ENCODE measurements around the gene FNDC3A. TPM values are rescaled to one million over a fixed set of nuclear protein-coding genes. Genes with fewer than 3 reads are reported as not detected.

FNDC3A gene
- polyA plus RNA-seq, 1 experiment = 82.1 TPM

DNA sequence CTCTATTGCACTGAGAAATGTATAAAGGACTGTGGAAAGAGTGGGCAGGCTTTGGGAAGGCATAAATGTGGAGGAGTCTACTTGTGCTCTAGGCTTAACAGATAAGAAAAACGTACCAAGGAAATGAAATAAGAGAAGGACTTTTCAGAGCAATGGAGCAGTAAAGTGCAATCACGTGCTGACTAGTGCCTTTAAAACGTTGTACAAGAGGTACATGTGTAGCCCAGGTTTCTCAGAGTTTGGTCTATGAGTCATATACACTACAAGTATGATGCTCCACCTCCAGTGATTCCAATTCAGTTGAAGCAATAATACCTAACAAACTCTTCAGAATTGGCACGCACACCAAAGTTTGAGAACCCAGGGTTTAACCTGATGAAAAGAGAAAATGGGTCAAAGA is 13.4 kb upstream of the FNDC3A start:
- H3K27ac ChIP-seq (ENCODE audit: low read depth, low read length) = no peak overlapping the region
- H3K9me3 ChIP-seq (ENCODE audit: control insufficient read depth, insufficient read depth, low read length) = no peaks in the 10 kb centered on the region; the same call in 1 of the 2 replicates
- ChIA-PET CTCF (no interaction called here), POLR2A (no interaction called here)
- TF ChIP-seq, protein P1, sequence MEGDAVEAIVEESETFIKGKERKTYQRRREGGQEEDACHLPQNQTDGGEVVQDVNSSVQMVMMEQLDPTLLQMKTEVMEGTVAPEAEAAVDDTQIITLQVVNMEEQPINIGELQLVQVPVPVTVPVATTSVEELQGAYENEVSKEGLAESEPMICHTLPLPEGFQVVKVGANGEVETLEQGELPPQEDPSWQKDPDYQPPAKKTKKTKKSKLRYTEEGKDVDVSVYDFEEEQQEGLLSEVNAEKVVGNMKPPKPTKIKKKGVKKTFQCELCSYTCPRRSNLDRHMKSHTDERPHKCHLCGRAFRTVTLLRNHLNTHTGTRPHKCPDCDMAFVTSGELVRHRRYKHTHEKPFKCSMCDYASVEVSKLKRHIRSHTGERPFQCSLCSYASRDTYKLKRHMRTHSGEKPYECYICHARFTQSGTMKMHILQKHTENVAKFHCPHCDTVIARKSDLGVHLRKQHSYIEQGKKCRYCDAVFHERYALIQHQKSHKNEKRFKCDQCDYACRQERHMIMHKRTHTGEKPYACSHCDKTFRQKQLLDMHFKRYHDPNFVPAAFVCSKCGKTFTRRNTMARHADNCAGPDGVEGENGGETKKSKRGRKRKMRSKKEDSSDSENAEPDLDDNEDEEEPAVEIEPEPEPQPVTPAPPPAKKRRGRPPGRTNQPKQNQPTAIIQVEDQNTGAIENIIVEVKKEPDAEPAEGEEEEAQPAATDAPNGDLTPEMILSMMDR (IDR thresholded peaks at IDR 0.05; ENCODE audit: low read depth, low read length) = no peak
- no peaks in the 10 kb centered on the region for H3K27me3 ChIP-seq (ENCODE audit: control insufficient read depth, insufficient read depth, low read length)
- H3K4me3 ChIP-seq (ENCODE audit: low read depth, low read length) = no peak overlapping the region
- no peak for DNase-seq (ENCODE audit: low read depth, low spot score)

DNA sequence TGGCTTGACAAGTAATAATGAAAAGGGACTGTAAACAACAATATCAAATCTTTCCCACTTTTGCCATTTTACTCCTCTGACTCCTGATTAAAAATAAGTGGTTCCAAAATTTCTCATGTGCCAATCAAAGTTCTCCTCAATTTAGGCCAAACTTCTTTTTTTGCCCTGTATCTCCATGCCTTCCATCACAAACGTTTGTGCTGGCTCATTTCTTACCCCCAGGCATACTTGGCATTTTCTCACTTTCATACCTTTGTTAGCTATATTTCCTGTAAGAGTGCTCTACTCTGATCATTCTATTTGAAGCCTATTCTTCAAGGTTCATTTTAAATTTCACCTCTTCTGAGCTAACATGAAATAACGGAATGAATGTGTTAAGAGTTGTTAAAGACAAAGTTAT is 10.0 kb upstream of the FNDC3A start:
- TF ChIP-seq, protein P1 (IDR thresholded peaks at IDR 0.05; ENCODE audit: low read depth, low read length) = no peak
- no peaks in the 10 kb centered on the region for H3K9me3 ChIP-seq (ENCODE audit: control insufficient read depth, insufficient read depth, low read length)
- no peaks in the 10 kb centered on the region for H3K27me3 ChIP-seq (ENCODE audit: control insufficient read depth, insufficient read depth, low read length)
- DNase-seq (ENCODE audit: low read depth, low spot score) = no peak
- no peak overlapping the region for H3K27ac ChIP-seq (ENCODE audit: low read depth, low read length)
- CTCF ChIA-PET = interaction anchor here (1.7 kb wide), 1 partner anchor 10 kb away, joined by 4 read pairs; the partner anchor contains the start of gene FNDC3A
- no peak overlapping the region for H3K4me3 ChIP-seq (ENCODE audit: low read depth, low read length)
- POLR2A ChIA-PET = no interaction called here

DNA sequence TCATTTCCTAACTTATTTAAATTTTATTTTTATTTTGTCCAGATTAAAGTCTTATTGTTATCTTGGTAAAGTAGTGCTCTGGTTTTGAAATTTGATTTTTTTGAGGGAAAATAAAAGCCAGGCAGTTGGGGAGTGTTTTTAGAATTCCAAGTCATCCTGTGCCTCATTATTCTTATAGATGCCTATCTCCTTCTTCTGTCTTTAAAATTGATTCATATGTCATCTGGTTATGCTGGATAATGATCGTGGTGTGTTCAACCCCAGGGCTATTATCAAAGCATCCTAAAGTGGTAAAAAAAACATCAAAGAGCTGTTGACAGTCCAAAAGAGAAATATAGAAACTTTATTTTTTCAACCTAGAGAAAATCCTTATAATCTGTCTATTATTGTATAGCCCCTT is 6.0 kb upstream of the FNDC3A start:
- TF ChIP-seq, protein P1 (IDR thresholded peaks at IDR 0.05; ENCODE audit: low read depth, low read length) = no peak
- Histone ChIP-seq H3K9me3 (ENCODE audit: control insufficient read depth, insufficient read depth, low read length) (peaks cover 7% of the 10 kb centered on the region; the same call in 1 of the 2 replicates), H3K27me3 (ENCODE audit: control insufficient read depth, insufficient read depth, low read length) (no peaks in the 10 kb centered on the region), H3K27ac (ENCODE audit: low read depth, low read length) (no peak overlapping the region), H3K4me3 (ENCODE audit: low read depth, low read length) (no peak overlapping the region)
- POLR2A ChIA-PET = no interaction called here
- CTCF ChIA-PET = no interaction called here
- no peak for DNase-seq (ENCODE audit: low read depth, low spot score)

DNA sequence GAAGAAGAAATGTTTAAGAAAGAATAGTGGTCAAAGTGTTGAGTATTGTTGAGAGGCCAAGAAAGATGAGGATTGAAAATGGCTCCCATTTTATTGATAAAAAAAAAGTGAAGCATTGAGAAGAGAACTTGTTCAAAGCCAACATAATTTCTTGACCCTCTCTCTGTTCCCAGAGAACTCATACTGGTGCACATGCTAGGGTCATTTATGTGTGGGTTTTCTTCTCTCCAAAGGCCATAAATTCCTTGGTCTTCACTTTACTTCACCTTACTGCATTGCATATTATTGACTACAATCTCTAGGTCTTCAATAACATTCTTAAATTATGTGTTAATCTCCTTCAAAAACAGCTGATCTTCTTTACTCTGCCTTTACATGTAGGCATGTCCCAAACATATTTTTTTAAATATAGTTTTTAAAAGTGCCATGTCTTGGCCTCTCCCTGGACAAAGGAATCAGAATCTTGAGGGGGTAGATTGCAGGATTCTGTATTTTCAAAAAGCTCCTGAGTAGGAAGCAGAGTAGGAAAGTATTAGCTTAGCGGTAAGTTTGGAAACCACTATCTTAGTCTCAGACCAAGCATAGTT is 1.8 kb upstream of the FNDC3A start:
- TF ChIP-seq, protein P1 (IDR thresholded peaks at IDR 0.05; ENCODE audit: low read depth, low read length) = no peak
- H3K9me3 ChIP-seq (ENCODE audit: control insufficient read depth, insufficient read depth, low read length) = peaks cover 7% of the 10 kb centered on the region; the same call in 1 of the 2 replicates
- ChIA-PET POLR2A (no interaction called here), CTCF (no interaction called here)
- no peak overlapping the region for H3K27ac ChIP-seq (ENCODE audit: low read depth, low read length)
- no peak overlapping the region for H3K4me3 ChIP-seq (ENCODE audit: low read depth, low read length)
- no peak for DNase-seq (ENCODE audit: low read depth, low spot score)
- H3K27me3 ChIP-seq (ENCODE audit: control insufficient read depth, insufficient read depth, low read length) = no peaks in the 10 kb centered on the region

DNA sequence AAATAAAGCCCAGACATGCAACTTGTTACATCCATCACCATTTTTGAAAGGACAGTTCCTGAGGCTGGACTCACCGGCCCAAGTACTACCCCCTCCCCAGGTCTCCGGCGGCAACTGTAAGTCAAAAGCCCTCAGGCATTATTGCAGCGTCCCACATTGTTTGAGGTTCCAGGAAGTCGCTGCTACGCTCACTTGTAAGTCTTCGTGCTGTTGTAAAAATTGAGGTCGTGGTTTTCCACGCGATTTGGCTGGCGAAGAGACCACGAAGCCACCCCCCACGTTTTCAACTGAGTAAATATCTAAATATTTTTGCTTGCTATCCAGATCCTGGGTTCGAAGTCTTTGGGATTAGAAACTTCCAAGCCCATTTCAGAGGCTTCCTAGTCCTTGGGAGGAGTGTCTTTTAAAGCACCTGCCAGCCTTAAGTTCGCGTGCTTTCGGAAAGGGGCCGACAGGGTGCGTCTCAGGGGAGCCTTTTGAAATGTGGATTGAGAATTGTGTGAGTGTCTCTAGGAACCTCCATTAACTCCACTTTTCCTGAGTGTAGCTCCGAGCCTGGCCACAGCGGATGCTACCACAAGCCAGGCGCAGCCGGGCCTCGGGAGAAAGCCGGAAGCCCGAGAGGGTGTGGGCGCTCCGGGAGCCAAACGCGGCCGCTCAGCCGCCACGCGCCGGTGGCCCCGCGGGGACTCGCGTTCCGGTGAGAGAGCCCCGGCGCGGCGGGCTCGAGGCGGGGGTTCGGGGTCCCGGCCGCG is 434 bp upstream of the FNDC3A start:
- Histone ChIP-seq H3K27ac (ENCODE audit: low read depth, low read length) (peak overlapping the region; percentile 92), H3K9me3 (ENCODE audit: control insufficient read depth, insufficient read depth, low read length) (peaks cover 7% of the 10 kb centered on the region; the same call in 1 of the 2 replicates), H3K4me3 (ENCODE audit: low read depth, low read length) (peak overlapping the region; percentile 85), H3K27me3 (ENCODE audit: control insufficient read depth, insufficient read depth, low read length) (no peaks in the 10 kb centered on the region)
- CTCF ChIA-PET = interaction anchor here (0.9 to 1.0 kb wide), 2 partner anchors 9 to 206 kb away, joined by 3 to 4 read pairs; no protein-coding TSS in a partner anchor
- TF ChIP-seq, protein P1 (IDR thresholded peaks at IDR 0.05; ENCODE audit: low read depth, low read length) = 0 out of 2 replicates have a peak, but pooled peaks have one; percentile 10
- POLR2A ChIA-PET = interaction anchor here (1.0 to 1.9 kb wide), 2 partner anchors 159 to 192 kb away, joined by 3 to 10 read pairs; no protein-coding TSS in a partner anchor
- peak; percentile 23 for DNase-seq (ENCODE audit: low read depth, low spot score)

Measured in AG04450 (cell line).